WTC11 (cell line): ENCODE data around the gene PHACTR3. TPM values are rescaled to one million over a fixed set of nuclear protein-coding genes. Genes with fewer than 3 reads are reported as not detected.

Experiments
- HMGA2 ChIP-seq: fragments of 250-450 bp; sonication (Bioruptor Pico); IDR thresholded peaks from 2 replicates; pipeline ENCODE4 v1.4.0; 2021; ENCODE audit warnings: mild to moderate bottlenecking, moderate library complexity
- MXD4 ChIP-seq: fragments of 250-450 bp; sonication (Bioruptor Pico); IDR thresholded peaks from 2 replicates; pipeline ENCODE4 v1.8.0; 2021; ENCODE audit warnings: mild to moderate bottlenecking, moderate library complexity, borderline replicate concordance
- NR1H2 ChIP-seq: sonication (generic); formaldehyde crosslinking; IDR thresholded peaks from 2 replicates; pipeline ENCODE4 v1.9.0; 2021; ENCODE audit warnings: mild to moderate bottlenecking, moderate library complexity, missing genetic modification reagents
- NR3C1 ChIP-seq: sonication (generic); formaldehyde crosslinking; conservative IDR thresholded peaks from 2 replicates; pipeline ENCODE4 v1.8.1; 2023; ENCODE audit warnings: low read depth, mild to moderate bottlenecking, missing genetic modification reagents
- TEAD4 ChIP-seq: sonication (generic); formaldehyde crosslinking; IDR thresholded peaks from 2 replicates; pipeline ENCODE4 v1.8.0; 2022; ENCODE audit warnings: mild to moderate bottlenecking, missing genetic modification reagents
- ZNF317 ChIP-seq: sonication (generic); formaldehyde crosslinking; IDR thresholded peaks from 2 replicates; pipeline ENCODE4 v1.8.1; 2023; ENCODE audit warnings: low read depth, mild to moderate bottlenecking, moderate library complexity, missing genetic modification reagents, borderline replicate concordance
- total RNA-seq: library from RNA; stranded (reverse); gene quantifications from 3 replicates; pipeline ENCODE4 v1.2.3, GENCODE V29; 2021
- TF ChIP-seq, protein P1 (sequence below): sonication (generic); formaldehyde crosslinking; IDR thresholded peaks from 2 replicates; pipeline ENCODE4 v1.8.1; 2023; ENCODE audit warnings: mild to moderate bottlenecking, missing genetic modification reagents, moderate library complexity
- TF ChIP-seq, protein P2 (sequence below): fragments of 250-450 bp; sonication (Bioruptor Pico); conservative IDR thresholded peaks from 2 replicates; pipeline ENCODE4 v1.9.0; 2021; ENCODE audit warnings: mild to moderate bottlenecking
- TF ChIP-seq, protein P3 (sequence below): fragments of 250-450 bp; sonication (Bioruptor Pico); IDR thresholded peaks from 2 replicates; pipeline ENCODE4 v1.9.0; 2021; ENCODE audit warnings: mild to moderate bottlenecking, borderline replicate concordance
- TF ChIP-seq, protein P4 (sequence below): sonication (generic); formaldehyde crosslinking; IDR thresholded peaks from 2 replicates; pipeline ENCODE4 v1.8.0; 2022; ENCODE audit warnings: mild to moderate bottlenecking, missing genetic modification reagents
- TF ChIP-seq, protein P5 (sequence below): sonication (generic); formaldehyde crosslinking; IDR thresholded peaks from 2 replicates; pipeline ENCODE4 v1.8.0; 2023; ENCODE audit warnings: mild to moderate bottlenecking, missing genetic modification reagents
- TF ChIP-seq, protein P6 (sequence below): sonication (generic); formaldehyde crosslinking; IDR thresholded peaks from 2 replicates; pipeline ENCODE4 v1.8.0; 2023; ENCODE audit warnings: missing genetic modification reagents, mild to moderate bottlenecking, borderline replicate concordance

PHACTR3 gene
- total RNA-seq, 1 experiment from 2014 or later, result 0.28 TPM

DNA sequence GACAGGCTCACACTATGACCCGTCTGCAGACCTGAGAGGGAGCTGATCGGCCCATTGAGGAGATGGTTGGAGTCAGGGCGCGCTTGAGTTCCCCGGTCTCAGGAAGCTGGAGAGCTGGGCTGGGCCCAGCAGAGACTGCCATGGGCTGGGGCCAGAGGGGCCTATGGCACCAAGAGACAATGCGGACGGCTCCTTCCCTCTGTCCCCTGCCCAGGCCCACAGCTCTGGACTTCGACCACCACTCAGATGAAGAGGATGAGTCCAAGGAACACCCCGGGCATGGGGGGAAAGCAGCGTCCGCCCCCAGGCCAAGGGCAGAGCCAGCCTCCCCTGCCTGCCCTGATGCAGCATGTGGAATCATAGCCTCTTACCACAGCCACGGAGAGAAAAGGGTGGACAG lies 40.2 kb upstream of the PHACTR3 start (continued):
- TF ChIP-seq, protein P1, sequence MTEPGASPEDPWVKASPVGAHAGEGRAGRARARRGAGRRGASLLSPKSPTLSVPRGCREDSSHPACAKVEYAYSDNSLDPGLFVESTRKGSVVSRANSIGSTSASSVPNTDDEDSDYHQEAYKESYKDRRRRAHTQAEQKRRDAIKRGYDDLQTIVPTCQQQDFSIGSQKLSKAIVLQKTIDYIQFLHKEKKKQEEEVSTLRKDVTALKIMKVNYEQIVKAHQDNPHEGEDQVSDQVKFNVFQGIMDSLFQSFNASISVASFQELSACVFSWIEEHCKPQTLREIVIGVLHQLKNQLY (CRISPR knock-in tag), result no peak
- TF ChIP-seq, protein P2, sequence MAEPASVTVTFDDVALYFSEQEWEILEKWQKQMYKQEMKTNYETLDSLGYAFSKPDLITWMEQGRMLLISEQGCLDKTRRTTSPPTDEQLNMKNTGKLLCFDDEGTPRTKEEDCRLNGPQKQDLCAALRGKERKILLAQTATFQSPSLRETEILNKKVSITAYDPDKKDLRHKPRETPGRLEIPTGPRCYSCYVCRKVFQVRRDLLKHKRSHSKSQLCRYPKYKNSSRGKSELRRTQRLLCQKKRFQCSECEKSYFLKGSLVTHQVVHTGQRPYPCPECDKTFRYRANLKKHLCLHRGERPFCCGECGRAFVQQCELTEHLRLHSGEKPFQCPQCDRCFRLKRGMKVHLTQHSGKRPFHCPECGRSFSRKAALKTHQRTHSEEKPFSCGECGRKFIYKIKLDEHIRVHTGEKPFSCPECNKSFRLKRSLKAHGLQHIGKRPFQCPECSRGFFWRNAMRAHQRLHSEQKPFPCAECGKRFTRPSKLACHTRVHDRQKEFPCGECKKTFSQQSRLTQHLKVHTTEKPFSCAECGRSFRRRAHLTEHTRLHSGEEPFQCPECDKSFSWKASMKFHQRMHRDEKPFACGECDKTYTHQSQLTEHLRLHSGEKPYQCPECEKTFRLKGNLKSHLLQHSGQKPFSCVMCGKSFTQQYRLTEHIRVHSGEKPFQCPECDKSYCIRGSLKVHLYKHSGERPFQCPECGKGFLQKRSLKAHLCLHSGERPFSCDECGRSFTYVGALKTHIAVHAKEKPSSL (CRISPR knock-in tag), result no peak
- TF ChIP-seq NR1H2 (CRISPR knock-in tag) (no peak), ZNF317 (CRISPR knock-in tag) (no peak), MXD4 (no peak), HMGA2 (CRISPR knock-in tag) (no peak), TEAD4 (CRISPR knock-in tag) (no peak), NR3C1 (no peak)
- TF ChIP-seq, protein P3, sequence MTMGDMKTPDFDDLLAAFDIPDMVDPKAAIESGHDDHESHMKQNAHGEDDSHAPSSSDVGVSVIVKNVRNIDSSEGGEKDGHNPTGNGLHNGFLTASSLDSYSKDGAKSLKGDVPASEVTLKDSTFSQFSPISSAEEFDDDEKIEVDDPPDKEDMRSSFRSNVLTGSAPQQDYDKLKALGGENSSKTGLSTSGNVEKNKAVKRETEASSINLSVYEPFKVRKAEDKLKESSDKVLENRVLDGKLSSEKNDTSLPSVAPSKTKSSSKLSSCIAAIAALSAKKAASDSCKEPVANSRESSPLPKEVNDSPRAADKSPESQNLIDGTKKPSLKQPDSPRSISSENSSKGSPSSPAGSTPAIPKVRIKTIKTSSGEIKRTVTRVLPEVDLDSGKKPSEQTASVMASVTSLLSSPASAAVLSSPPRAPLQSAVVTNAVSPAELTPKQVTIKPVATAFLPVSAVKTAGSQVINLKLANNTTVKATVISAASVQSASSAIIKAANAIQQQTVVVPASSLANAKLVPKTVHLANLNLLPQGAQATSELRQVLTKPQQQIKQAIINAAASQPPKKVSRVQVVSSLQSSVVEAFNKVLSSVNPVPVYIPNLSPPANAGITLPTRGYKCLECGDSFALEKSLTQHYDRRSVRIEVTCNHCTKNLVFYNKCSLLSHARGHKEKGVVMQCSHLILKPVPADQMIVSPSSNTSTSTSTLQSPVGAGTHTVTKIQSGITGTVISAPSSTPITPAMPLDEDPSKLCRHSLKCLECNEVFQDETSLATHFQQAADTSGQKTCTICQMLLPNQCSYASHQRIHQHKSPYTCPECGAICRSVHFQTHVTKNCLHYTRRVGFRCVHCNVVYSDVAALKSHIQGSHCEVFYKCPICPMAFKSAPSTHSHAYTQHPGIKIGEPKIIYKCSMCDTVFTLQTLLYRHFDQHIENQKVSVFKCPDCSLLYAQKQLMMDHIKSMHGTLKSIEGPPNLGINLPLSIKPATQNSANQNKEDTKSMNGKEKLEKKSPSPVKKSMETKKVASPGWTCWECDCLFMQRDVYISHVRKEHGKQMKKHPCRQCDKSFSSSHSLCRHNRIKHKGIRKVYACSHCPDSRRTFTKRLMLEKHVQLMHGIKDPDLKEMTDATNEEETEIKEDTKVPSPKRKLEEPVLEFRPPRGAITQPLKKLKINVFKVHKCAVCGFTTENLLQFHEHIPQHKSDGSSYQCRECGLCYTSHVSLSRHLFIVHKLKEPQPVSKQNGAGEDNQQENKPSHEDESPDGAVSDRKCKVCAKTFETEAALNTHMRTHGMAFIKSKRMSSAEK (CRISPR knock-in tag), result no peak
- TF ChIP-seq, protein P4, sequence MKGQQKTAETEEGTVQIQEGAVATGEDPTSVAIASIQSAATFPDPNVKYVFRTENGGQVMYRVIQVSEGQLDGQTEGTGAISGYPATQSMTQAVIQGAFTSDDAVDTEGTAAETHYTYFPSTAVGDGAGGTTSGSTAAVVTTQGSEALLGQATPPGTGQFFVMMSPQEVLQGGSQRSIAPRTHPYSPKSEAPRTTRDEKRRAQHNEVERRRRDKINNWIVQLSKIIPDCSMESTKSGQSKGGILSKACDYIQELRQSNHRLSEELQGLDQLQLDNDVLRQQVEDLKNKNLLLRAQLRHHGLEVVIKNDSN (CRISPR knock-in tag), result no peak
- TF ChIP-seq, protein P5, sequence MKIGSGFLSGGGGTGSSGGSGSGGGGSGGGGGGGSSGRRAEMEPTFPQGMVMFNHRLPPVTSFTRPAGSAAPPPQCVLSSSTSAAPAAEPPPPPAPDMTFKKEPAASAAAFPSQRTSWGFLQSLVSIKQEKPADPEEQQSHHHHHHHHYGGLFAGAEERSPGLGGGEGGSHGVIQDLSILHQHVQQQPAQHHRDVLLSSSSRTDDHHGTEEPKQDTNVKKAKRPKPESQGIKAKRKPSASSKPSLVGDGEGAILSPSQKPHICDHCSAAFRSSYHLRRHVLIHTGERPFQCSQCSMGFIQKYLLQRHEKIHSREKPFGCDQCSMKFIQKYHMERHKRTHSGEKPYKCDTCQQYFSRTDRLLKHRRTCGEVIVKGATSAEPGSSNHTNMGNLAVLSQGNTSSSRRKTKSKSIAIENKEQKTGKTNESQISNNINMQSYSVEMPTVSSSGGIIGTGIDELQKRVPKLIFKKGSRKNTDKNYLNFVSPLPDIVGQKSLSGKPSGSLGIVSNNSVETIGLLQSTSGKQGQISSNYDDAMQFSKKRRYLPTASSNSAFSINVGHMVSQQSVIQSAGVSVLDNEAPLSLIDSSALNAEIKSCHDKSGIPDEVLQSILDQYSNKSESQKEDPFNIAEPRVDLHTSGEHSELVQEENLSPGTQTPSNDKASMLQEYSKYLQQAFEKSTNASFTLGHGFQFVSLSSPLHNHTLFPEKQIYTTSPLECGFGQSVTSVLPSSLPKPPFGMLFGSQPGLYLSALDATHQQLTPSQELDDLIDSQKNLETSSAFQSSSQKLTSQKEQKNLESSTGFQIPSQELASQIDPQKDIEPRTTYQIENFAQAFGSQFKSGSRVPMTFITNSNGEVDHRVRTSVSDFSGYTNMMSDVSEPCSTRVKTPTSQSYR (CRISPR knock-in tag), result no peak
- TF ChIP-seq, protein P6, sequence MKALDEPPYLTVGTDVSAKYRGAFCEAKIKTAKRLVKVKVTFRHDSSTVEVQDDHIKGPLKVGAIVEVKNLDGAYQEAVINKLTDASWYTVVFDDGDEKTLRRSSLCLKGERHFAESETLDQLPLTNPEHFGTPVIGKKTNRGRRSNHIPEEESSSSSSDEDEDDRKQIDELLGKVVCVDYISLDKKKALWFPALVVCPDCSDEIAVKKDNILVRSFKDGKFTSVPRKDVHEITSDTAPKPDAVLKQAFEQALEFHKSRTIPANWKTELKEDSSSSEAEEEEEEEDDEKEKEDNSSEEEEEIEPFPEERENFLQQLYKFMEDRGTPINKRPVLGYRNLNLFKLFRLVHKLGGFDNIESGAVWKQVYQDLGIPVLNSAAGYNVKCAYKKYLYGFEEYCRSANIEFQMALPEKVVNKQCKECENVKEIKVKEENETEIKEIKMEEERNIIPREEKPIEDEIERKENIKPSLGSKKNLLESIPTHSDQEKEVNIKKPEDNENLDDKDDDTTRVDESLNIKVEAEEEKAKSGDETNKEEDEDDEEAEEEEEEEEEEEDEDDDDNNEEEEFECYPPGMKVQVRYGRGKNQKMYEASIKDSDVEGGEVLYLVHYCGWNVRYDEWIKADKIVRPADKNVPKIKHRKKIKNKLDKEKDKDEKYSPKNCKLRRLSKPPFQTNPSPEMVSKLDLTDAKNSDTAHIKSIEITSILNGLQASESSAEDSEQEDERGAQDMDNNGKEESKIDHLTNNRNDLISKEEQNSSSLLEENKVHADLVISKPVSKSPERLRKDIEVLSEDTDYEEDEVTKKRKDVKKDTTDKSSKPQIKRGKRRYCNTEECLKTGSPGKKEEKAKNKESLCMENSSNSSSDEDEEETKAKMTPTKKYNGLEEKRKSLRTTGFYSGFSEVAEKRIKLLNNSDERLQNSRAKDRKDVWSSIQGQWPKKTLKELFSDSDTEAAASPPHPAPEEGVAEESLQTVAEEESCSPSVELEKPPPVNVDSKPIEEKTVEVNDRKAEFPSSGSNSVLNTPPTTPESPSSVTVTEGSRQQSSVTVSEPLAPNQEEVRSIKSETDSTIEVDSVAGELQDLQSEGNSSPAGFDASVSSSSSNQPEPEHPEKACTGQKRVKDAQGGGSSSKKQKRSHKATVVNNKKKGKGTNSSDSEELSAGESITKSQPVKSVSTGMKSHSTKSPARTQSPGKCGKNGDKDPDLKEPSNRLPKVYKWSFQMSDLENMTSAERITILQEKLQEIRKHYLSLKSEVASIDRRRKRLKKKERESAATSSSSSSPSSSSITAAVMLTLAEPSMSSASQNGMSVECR (CRISPR knock-in tag), result no peak
